Measurements from ENCODE around the gene CDC42EP4. TPM values are rescaled to one million over a fixed set of nuclear protein-coding genes. Genes with fewer than 3 reads are reported as not detected.

CDC42EP4 gene
- total and polyA plus RNA-seq, 9 of the 15 experiments (the other 6 are each of a cell fraction or from before 2014, with no cell fraction given): 0.65 to 20.8 (median 12.3) TPM

GRCh38 chr17:73292031-73292531 is 19.7 kb downstream of the CDC42EP4 start (continued):
- no peak for TF ChIP-seq MGA (IDR thresholded peaks at IDR 0.05)
- TF ChIP-seq GATAD2A (IDR thresholded peaks at IDR 0.05): no peak
- no peak for TF ChIP-seq MCM5 (IDR thresholded peaks at IDR 0.05; ENCODE audit: low read depth)
- no peak for TF ChIP-seq ZFX (CRISPR knock-in tag; IDR thresholded peaks at IDR 0.05)
- TF ChIP-seq EGR1 (conservative IDR thresholded peaks at IDR 0.05): no peak
